Measurements from ENCODE around the gene HOXB2.
A peak's percentile ranks its signal among the peaks of the same experiment; 100 is the strongest.

HOXB2 gene

GRCh38 chr17:48579760-48580554 is 35.0 kb upstream of the HOXB2 start:
- TF ChIP-seq CTCF (IDR thresholded peaks at IDR 0.05) = no peak
- Histone ChIP-seq H3K4me2 (ENCODE audit: low read length) (peak overlapping the region; percentile 77), H3K9ac (no peak overlapping the region), H3K4me3 (ENCODE audit: low read depth, low read length) (no peak overlapping the region), H3K36me3 (ENCODE audit: control insufficient read depth, insufficient read depth, low read length) (no peaks in the 10 kb centered on the region), H3K27ac (no peak overlapping the region), H3K9me3 (ENCODE audit: control insufficient read depth, low read length) (no peaks in the 10 kb centered on the region), H2AFZ (no peak overlapping the region), H3K27me3 (ENCODE audit: control insufficient read depth, insufficient read depth, low read length) (no peaks in the 10 kb centered on the region), H3K79me2 (no peaks in the 10 kb centered on the region), H3K4me1 (no peaks in the 10 kb centered on the region)

GRCh38 chr17:48579471-48579759 is 34.5 kb upstream of the HOXB2 start:
- Histone ChIP-seq H3K4me3 (ENCODE audit: low read depth, low read length) (no peak overlapping the region), H3K9ac (no peak overlapping the region), H2AFZ (no peak overlapping the region), H3K4me1 (no peaks in the 10 kb centered on the region), H3K4me2 (ENCODE audit: low read length) (no peak overlapping the region), H3K27me3 (ENCODE audit: control insufficient read depth, insufficient read depth, low read length) (no peaks in the 10 kb centered on the region), H3K79me2 (no peaks in the 10 kb centered on the region), H3K27ac (no peak overlapping the region), H3K36me3 (ENCODE audit: control insufficient read depth, insufficient read depth, low read length) (no peaks in the 10 kb centered on the region), H3K9me3 (ENCODE audit: control insufficient read depth, low read length) (no peaks in the 10 kb centered on the region)
- no peak for TF ChIP-seq CTCF (IDR thresholded peaks at IDR 0.05)

DNA sequence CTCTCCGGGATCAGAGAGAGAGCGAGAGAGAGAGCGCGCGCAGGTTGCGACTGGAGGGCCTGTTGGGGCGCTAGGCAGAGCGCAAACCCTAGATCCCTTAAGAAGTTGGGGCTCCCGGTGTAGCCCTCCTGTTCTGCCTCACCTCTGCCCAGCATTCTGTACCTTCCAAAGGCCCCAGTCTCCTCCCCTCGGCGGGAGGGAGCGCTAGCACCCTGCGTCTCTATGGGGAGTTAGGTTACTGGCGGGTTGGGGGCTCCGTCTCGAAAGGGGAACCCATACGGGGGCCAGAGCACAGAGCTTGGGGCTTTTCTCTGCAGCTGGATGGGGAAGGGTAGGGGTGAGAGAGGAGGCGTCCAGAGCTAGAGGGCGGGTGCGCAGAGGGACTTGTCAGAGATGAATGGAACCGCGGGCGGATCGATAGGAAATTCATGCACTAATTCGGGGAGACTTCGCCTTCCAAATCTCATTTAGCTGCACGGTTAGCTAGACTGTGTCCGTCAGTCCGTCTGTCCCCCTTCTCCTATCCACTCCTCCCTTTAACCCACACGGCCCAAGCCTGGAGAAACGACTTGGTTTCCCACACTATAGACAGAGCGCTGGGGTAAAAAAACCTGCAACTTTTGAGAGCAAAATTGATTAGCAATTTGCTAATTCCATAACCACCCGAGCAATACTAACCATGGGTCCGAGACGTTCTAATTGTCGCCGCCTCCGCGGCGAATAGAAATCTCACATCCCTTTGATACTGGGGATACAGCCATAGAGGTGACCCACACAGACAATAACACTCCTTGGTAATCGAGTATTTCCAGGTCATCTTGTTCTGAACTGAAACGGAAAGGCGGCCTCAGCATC is 33.9 kb upstream of the HOXB2 start:
- H3K27me3 ChIP-seq (ENCODE audit: control insufficient read depth, insufficient read depth, low read length) = no peaks in the 10 kb centered on the region
- peak overlapping the region; percentile 57 for H3K4me2 ChIP-seq (ENCODE audit: low read length)
- H3K79me2 ChIP-seq = no peaks in the 10 kb centered on the region
- H2AFZ ChIP-seq = no peak overlapping the region
- no peak overlapping the region for H3K9ac ChIP-seq
- H3K9me3 ChIP-seq (ENCODE audit: control insufficient read depth, low read length) = no peaks in the 10 kb centered on the region
- no peaks in the 10 kb centered on the region for H3K36me3 ChIP-seq (ENCODE audit: control insufficient read depth, insufficient read depth, low read length)
- TF ChIP-seq CTCF (IDR thresholded peaks at IDR 0.05) = no peak
- peak overlapping the region; percentile 28 for H3K4me3 ChIP-seq (ENCODE audit: low read depth, low read length)
- peak overlapping the region; percentile 17 for H3K27ac ChIP-seq
- no peaks in the 10 kb centered on the region for H3K4me1 ChIP-seq

DNA sequence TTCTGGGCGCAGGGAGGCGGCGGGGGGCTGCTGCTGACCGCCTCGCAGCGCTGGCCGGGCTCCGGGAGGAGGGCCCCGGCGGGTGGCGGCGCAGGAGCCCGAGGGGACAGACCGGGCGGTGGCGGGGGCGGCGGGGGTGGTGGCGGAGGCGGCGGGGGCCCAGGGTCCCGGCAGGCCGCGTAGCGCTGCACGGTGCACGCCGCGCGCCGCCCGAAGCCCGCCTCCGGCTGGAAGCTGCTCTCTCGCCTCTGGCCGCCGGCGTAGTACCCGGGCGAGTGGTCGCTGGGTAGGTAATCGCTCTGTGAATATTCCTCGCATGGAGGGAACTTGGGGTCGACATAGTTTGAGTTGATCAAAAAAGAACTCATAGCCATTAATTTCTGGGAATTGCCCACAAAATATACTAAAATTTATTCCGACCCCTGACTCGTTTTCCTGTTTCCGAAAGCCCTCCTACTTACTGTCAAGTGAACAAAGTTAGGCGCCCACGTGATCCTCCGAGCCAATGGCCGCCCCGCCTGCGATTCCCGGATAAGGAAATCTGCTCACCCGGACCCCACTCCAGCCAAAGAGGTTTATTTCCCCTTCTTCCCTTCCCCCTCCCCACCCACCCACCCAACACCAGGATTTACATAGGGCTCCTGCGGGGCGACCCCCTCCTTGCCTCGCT is 33.2 kb upstream of the HOXB2 start, which contains the start of gene HOXB4:
TSS of gene HOXB4 (minus strand) at position 405 of the 670 bp plus-strand sequence. CDS start at position 374, 31 bp downstream.
- Histone ChIP-seq H3K27ac (peak within 1 kb of the TSS; percentile 17), H3K36me3 (ENCODE audit: control insufficient read depth, insufficient read depth, low read length) (no peaks in the 10 kb centered on the region), H3K27me3 (ENCODE audit: control insufficient read depth, insufficient read depth, low read length) (no peaks in the 10 kb centered on the region), H3K4me2 (ENCODE audit: low read length) (peak within 1 kb of the TSS; percentile 82), H3K4me1 (no peaks in the 10 kb centered on the region), H2AFZ (no peak within 1 kb of the TSS), H3K79me2 (no peaks in the 10 kb centered on the region), H3K4me3 (ENCODE audit: low read depth, low read length) (peak within 1 kb of the TSS; percentile 75), H3K9ac (no peak within 1 kb of the TSS), H3K9me3 (ENCODE audit: control insufficient read depth, low read length) (no peaks in the 10 kb centered on the region)
- TF ChIP-seq CTCF (IDR thresholded peaks at IDR 0.05) = no peak

All from parathyroid adenoma (tissue), 2 donors.